B cell (primary cell): ENCODE results near the gene TEKT2.

Source experiments
- CTCF ChIP-seq: fragments of 200-600 bp; IDR thresholded peaks from one replicate; pipeline ENCODE4 v1.8.0; 2022; ENCODE audit warnings: antibody characterized with exemption, mild to moderate bottlenecking
- EZH2 ChIP-seq: IDR thresholded peaks from 2 replicates; pipeline ENCODE4 v1.6.1; 2012; ENCODE audit warnings: borderline replicate concordance, low read depth, mild to moderate bottlenecking, moderate library complexity, low read length; ENCODE audit not compliant: insufficient read depth, poor library complexity, severe bottlenecking

DNA sequence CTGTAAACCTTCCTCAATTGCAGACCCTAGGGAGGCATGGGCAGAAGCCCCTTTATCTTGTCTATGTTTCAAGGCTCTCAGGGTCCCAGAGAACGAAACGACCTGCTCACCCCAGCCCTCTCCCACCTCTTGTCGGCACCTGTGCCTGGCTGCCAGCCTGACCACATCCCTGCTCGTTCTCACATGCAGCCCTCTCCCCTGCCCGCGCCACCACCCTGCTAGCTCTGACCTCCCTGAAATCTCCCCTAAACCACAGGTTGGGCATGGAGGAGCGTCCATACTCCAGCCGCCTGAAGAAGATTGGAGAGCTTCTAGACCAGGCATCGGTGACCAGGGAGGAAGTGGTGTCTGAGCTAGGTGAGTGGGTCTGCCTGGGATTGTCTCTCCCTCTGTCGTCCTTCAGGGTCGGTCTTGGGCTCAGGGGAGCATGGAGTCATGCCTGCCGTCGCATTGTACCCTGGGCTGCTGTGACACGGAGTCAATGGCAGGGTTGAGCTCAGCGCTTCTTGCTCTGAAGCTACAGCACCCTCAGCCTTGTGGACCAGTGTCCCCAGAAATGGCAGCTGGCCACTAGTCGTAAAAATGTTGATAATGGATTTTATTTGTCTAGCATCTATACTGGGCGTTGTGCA is 8.4 kb downstream of the TEKT2 start:
- TF ChIP-seq CTCF (no peak), EZH2 (no peak)
